GM18873 (cell line): ENCODE measurements around the gene ANKRD55.
"Not testable (repeated sequence)": the region's sequence is repeated elsewhere in the genome, so short reads cannot be mapped to it uniquely, and the experiment has no call there.

ENCODE experiments used
- ATAC-seq: cut with Tn5 transposase; IDR thresholded peaks from one replicate; pipeline ENCODE4 v1.9.1; 2021; ENCODE audit warnings: mild to moderate bottlenecking, moderate library complexity, moderate number of reproducible peaks; ENCODE audit not compliant: unreplicated experiment, low FRiP score

The ANKRD55 gene

GRCh38 chr5:56085193-56085592 lies 147.9 kb downstream of the ANKRD55 start:
- ATAC-seq: no peak

- ATAC-seq: no peak
Measured at GRCh38 chr5:56083286-56083854, 149.8 kb downstream of the ANKRD55 start.

DNA sequence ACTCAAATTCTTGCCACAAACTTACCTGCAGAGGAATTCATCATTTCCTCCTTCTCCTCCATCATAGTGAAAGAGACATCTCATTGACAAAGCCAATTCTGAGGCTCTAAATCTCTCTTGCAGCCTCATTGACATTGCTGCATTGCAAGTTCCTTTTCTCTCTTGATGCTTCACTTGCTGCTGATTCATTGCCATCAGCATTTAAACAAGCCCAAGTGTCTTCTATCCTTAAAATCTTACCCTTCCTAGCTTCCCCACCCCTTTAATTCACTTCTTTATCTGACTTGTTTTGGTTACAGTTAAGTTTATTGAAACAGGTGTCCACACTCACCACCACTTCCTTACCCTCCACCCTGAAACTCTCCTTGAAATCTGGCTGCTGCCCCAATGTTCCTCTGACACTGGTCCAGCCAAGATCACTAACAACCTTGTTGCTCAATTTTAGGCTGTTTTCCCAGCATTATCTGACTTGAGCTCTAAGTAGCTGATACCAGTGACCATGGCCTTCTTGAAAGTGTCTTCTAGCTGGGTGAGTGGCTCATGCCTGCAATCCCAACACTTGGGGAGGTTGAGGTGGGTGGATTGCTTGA lies 152.0 kb downstream of the ANKRD55 start:
- ATAC-seq: not testable (repeated sequence)

GRCh38 chr5:56080375-56081052 lies 152.6 kb downstream of the ANKRD55 start:
- ATAC-seq: no peak

GRCh38 chr5:56079157-56079500 lies 154.0 kb downstream of the ANKRD55 start:
- not testable (repeated sequence) for ATAC-seq

DNA sequence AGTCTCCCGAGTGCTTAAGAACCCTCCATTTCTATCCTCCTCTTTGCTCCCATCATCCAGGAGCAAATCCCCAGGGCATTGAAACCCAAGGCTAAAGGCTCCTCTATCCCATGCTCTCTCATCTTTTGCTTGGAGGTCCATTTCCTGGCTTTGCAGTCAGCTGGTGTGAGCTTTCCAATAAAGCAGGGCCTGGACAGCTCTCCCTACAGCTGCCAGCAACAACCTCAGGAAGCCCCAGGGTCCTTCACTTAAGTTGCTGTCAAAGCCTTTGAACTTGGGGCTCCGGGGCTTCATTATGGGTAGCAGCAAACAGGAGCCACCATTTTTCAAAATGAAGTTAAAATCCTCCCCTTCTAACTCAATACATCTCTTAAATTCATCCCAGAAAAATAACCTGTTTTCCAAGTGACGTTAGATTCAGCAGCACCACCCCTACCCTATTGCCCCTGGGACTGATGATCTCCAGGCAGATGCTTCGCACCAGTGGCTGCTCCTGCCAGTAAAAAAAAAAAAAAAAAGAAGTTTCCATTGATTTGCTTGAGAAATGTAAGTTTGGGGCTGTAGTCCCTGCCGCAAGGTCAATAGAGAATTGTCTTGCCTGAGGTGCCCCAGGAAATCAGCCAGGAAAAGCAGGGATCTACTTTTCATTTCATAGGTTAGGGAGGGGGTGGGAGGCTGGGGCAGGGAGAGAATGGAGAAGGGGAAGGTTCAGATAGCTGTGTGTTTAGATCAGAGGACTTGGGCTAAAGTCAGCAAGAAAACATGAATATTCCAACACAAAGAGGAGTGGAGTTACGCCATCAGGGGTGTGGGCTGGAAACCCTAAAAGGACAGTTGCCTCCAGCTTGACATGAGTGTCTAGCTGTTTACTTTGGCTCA lies 154.6 kb downstream of the ANKRD55 start:
- no peak for ATAC-seq

- ATAC-seq: no peak
Measured at GRCh38 chr5:56077796-56078233, 155.3 kb downstream of the ANKRD55 start.

DNA sequence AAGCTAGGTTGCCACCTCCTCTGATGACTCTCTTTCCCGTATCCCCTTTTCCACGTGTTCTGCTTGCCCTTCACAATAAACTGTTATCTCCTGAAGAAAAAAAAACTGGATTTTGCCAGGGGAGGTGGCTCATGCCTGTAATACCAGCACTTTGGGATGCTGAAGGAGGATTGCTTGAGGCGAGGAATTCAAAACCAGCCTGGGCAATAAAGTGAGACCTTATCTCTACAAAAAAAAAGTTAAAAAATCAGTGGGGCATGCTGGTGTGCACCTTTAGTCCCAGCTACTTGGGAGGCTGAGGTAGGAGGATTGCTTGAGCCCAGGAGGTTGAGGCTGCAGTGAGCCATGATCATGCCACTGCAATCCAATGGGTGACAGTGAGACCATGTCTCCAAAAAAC lies 156.6 kb downstream of the ANKRD55 start:
- ATAC-seq: no peak

GRCh38 chr5:56075361-56075760 lies 157.8 kb downstream of the ANKRD55 start:
- no peak for ATAC-seq

- no peak for ATAC-seq
Measured at GRCh38 chr5:56072863-56073766, 160.0 kb downstream of the ANKRD55 start.

- no peak for ATAC-seq
Measured at GRCh38 chr5:56071470-56071869, 161.7 kb downstream of the ANKRD55 start.

- no peak for ATAC-seq
Measured at GRCh38 chr5:56070851-56071465, 162.2 kb downstream of the ANKRD55 start.

- ATAC-seq: no peak
Measured at GRCh38 chr5:56069652-56070226, 163.4 kb downstream of the ANKRD55 start.

DNA sequence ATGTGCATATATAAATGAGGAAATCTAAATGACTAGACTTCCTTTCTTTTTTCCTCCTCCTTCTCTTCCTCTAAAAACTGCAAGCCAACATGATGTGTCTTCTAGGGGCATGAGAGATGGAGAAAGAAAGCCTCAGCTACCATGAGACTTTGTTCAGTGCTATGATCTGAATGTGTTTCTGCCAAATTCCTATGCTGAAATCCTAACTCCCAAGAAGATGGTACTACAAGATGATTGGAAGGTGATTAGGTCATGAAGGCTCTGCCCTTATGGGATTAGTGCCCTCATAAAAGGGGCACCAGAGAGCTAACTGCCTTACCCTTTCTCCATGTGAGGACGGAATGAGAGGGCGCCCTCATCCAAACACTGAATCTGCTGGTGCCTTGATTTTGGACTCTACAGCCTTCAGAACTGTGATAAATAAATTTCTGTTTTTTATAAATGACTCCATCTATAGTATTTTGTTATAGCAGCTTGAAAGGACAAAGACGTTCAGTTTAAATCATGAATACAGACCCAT lies 166.1 kb downstream of the ANKRD55 start:
- no peak for ATAC-seq

DNA sequence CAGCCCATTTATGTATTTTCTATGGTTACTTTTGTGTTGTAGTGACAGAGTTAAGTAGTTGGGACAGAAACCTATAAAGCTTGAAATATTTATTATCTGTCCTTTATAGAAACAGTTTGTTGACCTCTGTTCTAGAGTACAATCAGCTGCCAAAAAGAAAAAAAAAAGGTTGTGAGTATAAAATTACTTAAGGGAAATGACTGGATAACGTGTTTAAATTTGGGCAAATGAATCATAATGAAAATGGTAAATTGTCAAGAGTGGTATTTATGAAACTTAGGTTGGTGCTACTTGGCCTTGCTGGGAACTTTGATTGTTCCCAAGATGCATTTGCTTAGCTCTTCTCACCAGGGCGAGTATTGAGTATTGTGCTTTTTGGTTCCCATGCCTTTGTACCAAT lies 168.1 kb downstream of the ANKRD55 start:
- ATAC-seq: no peak

GRCh38 chr5:56060276-56061110 lies 172.6 kb downstream of the ANKRD55 start:
- ATAC-seq: no peak

DNA sequence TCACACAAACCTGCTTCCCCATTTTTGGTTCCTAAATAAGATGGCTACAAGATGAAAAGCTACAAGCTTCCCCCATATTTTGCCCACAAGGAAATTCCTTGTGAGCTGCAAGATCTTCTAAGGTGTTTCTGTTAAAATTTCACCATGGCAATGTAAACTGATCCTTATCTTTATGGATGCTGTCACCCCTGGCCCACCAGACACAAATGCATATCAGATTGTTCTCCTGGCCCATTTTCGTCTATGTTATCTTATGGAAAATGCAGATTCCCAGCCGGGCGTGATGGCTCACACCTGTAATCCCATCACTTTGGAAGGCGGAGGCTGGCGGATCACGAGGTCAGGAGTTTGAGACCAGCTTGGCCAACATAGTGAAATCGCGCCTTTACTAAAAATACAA lies 173.3 kb downstream of the ANKRD55 start:
- no peak for ATAC-seq

GRCh38 chr5:56056875-56057274 lies 176.3 kb downstream of the ANKRD55 start:
- ATAC-seq: peak; percentile 83
